Ovary (tissue), 9 donors: ENCODE results near the gene SYNGAP1. TPM values are rescaled to one million over a fixed set of nuclear protein-coding genes. Genes with fewer than 3 reads are reported as not detected.
A peak's percentile ranks its signal among the peaks of the same experiment; 100 is the strongest.

ENCODE experiments used
- DNase-seq, 5 donors: peaks; one replicate each; pipeline ENCODE4 v3.0.0-alpha.2; 2019 to 2020
- H3K27ac ChIP-seq, 2 donors: fragments of 200-600 bp; one replicate each; pipeline versions ENCODE4 v1.5.1 to v1.8.0; 2019 to 2022
- H3K27me3 ChIP-seq: fragments of 200-600 bp; one replicate; pipeline ENCODE4 v1.8.0; 2022
- H3K36me3 ChIP-seq: fragments of 200-600 bp; sonication (generic); one replicate; pipeline ENCODE4 v1.5.1; 2019
- H3K4me1 ChIP-seq: one replicate; pipeline ENCODE4 v1.8.1; 2013; ENCODE audit warnings: mild to moderate bottlenecking, moderate library complexity; ENCODE audit not compliant: insufficient read depth
- H3K4me3 ChIP-seq: fragments of 200-600 bp; sonication (generic); one replicate; pipeline ENCODE4 v1.5.1; 2017
- H3K9me3 ChIP-seq, 2 donors: fragments of 200-600 bp in 1 of 2; sonication (generic) in 1 of 2; one replicate each; pipeline versions ENCODE4 v1.5.1 to v1.8.1; 2013 to 2019; ENCODE audit warnings: mild to moderate bottlenecking in 1 of 2, moderate library complexity in 1 of 2
- EP300 ChIP-seq: sonication (generic); formaldehyde crosslinking; IDR thresholded peaks from one replicate; pipeline ENCODE4 v1.6.1; 2017; ENCODE audit warnings: antibody characterized with exemption
- POLR2A ChIP-seq: fragments of 450-650 bp; IDR thresholded peaks from one replicate; pipeline ENCODE4 v1.6.1; 2017; ENCODE audit warnings: antibody characterized with exemption, mild to moderate bottlenecking, moderate library complexity
- WGBS, 3 donors: extraction: QIAGEN DNeasy Blood & Tissue Kit in 1 of 3; methylation state at CpG; one replicate each; pipeline versions ENCODE4 v1.1.5 to v1.1.7; 2013 to 2017; 5-methylcytosine and 5-hydroxymethylcytosine counted together
- intact Hi-C, 4 donors: fragments of 100-400 bp; cut with DNase I; formaldehyde crosslinking; loops; one replicate each; pipeline versions ENCODE4 v1.11.0 to v1.15.1; 2022 to 2023
- polyA plus RNA-seq, 2 donors: library from polyadenylated mRNA; stranded (reverse); fragments of 200-250 nt in 1 of 2; fragments of 350-450 nt in 1 of 2; fragmentation: Illumina TruSeq in 1 of 2; extraction: RNeasy Lipid Tissue Mini Kit (QIAGEN cat#74804) in 1 of 2; gene quantifications; one replicate each; pipeline ENCODE4 v1.2.3, GENCODE V29; 2013 to 2014
- total RNA-seq, 7 donors: library from RNA; depleted of rRNA in 2 of 7; stranded (reverse); fragments of >200 nt in 2 of 7; fragmentation: NEBNext Ultra II Directional in 3 of 7; extraction: Animal tissue kit (Norgen Biotek cat#: 25700) in 3 of 7; gene quantifications; one replicate each; pipeline versions ENCODE4 v1.1.0 to v1.2.4, GENCODE V29; 2016 to 2023
- TF ChIP-seq, protein P1 (sequence below), 3 donors: fragments of 450-650 bp in 2 of 3; fragments of 200-600 bp in 1 of 3; IDR thresholded peaks; one replicate each; pipeline versions ENCODE4 v1.5.1 to v1.8.0; 2016 to 2022; ENCODE audit warnings: antibody characterized with exemption in 3 of 3, mild to moderate bottlenecking in 1 of 3
- donor health status: DM: no; HTN: no; CAD: no; lungs with moderate emphysema.
- donor health status: DM: no; HTN: no; CAD: no.
- donor health status: Bipolar disorder and iron deficiency.
- donor health status: DM: yes; HTN: yes; CAD: no.
- donor health status: DM: no; HTN: no; CAD: no.
- donor health status: DM: yes; HTN: yes; CAD: no.

SYNGAP1 gene
- total and polyA plus RNA-seq, 9 donors: 14.6 to 60.0 (median 33.5) TPM

DNA sequence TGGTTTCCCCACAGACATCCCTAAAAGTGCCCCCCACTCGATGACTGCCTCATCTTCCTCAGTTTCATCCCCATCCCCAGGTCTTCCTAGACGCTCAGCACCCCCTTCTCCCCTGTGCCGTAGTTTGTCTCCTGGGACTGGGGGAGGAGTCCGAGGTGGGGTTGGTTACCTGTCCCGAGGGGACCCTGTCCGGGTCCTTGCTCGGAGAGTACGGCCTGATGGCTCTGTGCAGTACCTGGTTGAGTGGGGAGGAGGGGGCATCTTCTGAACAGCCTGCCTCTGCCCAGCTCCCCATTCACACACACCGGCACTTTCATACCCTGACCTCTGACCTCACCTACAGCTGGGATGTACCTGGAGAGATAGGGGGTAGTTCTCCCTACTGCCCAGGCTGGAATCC, 4.0 kb upstream of the SYNGAP1 start:
- intact Hi-C loops: loop anchor here in 3 of 4 donors (5.0 to 10.0 kb wide), 4 partner anchors 101 to 141 kb away; partner anchors contain the start of genes B3GALT4 (in 1 of the 3), RGL2 (in 1 of the 3), RPS18 (in 1 of the 3) and TAPBP (in 1 of the 3)
- 56 to 67% (median 56%) methylated on average over 9 of the region's 9 CpGs for WGBS, 3 donors
- TF ChIP-seq, protein P1, sequence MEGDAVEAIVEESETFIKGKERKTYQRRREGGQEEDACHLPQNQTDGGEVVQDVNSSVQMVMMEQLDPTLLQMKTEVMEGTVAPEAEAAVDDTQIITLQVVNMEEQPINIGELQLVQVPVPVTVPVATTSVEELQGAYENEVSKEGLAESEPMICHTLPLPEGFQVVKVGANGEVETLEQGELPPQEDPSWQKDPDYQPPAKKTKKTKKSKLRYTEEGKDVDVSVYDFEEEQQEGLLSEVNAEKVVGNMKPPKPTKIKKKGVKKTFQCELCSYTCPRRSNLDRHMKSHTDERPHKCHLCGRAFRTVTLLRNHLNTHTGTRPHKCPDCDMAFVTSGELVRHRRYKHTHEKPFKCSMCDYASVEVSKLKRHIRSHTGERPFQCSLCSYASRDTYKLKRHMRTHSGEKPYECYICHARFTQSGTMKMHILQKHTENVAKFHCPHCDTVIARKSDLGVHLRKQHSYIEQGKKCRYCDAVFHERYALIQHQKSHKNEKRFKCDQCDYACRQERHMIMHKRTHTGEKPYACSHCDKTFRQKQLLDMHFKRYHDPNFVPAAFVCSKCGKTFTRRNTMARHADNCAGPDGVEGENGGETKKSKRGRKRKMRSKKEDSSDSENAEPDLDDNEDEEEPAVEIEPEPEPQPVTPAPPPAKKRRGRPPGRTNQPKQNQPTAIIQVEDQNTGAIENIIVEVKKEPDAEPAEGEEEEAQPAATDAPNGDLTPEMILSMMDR (IDR thresholded peaks at IDR 0.05): no peak
- TF ChIP-seq EP300: no peak
- no peak for TF ChIP-seq POLR2A
- Histone ChIP-seq H3K27me3 (no peaks in the 10 kb centered on the region), H3K4me1 (peaks cover 5% of the 10 kb centered on the region), H3K36me3 (no peaks in the 10 kb centered on the region), H3K27ac (no peak overlapping the region), H3K4me3 (no peak overlapping the region), H3K9me3 (no peaks in the 10 kb centered on the region)
- peak in 1 of 5 donors; percentile 25 for DNase-seq

DNA sequence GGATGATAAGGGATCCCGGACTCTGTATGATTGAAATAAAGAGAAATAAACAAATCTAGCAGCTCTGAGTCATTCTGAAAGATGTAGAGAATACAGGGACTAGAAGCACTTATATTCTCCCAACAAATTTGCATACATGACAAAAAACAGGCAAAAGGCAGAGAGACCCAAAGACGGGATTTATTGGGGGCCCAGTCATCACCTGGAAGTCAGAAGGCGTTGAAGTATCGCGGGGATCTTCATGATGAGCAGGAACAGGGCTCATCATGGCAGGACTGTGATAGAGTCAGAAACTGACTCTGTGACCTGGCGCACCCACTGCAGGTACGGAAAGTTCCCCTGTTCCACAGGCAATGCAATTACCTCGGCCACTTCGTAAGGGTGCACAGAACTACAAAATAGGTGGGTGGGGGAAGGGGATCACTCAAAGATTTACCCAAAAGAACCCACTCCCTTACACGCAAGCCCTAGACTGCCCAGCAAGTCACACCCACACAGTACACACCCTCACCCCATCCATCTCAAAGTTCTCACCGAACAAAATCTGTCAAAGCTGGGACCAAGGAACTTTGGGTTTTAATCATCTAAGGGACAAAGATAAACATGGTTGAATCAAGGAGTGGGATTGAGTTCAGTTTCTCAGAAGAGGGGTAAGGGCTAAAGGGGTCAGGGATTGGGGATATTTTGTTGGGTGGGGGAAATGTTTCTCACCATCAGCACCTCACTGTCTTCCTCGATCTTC, 3.3 kb upstream of the SYNGAP1 start:
- WGBS, 3 donors: 34 to 40% (median 37%) methylated on average over 12 of the region's 12 CpGs
- DNase-seq: peak in 1 of 5 donors; percentile 21
- Histone ChIP-seq H3K4me3 (peak overlapping the region; percentile 71), H3K27me3 (no peaks in the 10 kb centered on the region), H3K9me3 (no peaks in the 10 kb centered on the region), H3K4me1 (peaks cover 5% of the 10 kb centered on the region), H3K27ac (peak overlapping the region in 1 of 2 donors; percentile 36), H3K36me3 (no peaks in the 10 kb centered on the region)
- TF ChIP-seq, protein P1 (IDR thresholded peaks at IDR 0.05): no peak
- TF ChIP-seq POLR2A: no peak
- no peak for TF ChIP-seq EP300
- intact Hi-C loops: loop anchor here in 3 of 4 donors (5.0 to 10.0 kb wide), 4 partner anchors 102 to 142 kb away; partner anchors contain the start of genes B3GALT4 (in 1 of the 3), RGL2 (in 1 of the 3), RPS18 (in 1 of the 3) and TAPBP (in 1 of the 3)

DNA sequence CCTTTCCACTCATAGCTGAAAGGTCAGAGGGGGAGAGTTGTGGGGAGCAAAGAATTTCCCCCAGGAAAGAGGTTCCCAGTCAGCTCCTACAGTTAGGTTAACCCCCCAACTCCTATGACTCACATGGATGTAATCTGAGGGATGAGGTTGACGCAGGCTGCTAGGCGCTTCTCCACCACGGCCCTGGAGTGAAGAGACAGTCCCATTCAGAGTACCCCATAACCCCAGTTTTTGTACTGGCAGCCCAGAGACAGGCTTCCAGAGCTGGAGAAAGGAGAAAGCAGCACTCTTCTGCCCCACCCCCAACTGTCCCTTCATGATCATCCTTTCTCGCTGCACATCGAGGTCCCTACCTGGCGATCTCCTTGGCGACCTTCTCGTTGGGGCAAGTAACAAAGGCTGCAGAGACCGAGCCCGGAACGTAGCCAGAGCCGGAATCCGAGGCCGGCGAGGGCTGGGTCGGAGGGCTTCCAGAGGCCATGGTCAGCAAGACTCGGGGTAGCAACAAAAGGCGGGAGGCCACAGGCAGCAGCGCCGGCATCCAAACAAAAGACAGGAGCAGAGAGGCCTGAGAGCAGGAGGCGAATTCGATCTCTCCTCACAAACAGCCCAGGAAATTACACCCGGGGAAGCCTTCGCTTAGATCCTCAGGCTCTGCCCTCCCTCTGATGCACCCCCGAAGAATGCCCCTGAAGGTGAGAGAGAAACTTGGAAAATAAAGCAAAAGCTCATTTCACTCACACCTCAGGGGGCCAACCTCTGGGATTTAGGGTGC, 2.5 kb upstream of the SYNGAP1 start:
- 1 to 2% (median 1%) methylated on average over 24 to 25 of the region's 25 CpGs for WGBS, 3 donors
- intact Hi-C loops: loop anchor here in 3 of 4 donors (5.0 to 10.0 kb wide), 4 partner anchors 103 to 143 kb away; partner anchors contain the start of genes B3GALT4 (in 1 of the 3), RGL2 (in 1 of the 3), RPS18 (in 1 of the 3) and TAPBP (in 1 of the 3)

More for the DNA sequence above, 2.5 kb upstream of the SYNGAP1 start:
- peak overlapping the region; percentile 71 for H3K4me3 ChIP-seq
- H3K27ac ChIP-seq: peak overlapping the region; percentile 36 to 88
- peak in 3 of 5 donors; percentile 43 to 64 (median 58) for DNase-seq
- TF ChIP-seq EP300 (no peak), POLR2A (no peak)
- TF ChIP-seq, protein P1 (IDR thresholded peaks at IDR 0.05): no peak
- no peaks in the 10 kb centered on the region for H3K9me3 ChIP-seq
- no peaks in the 10 kb centered on the region for H3K36me3 ChIP-seq
- H3K4me1 ChIP-seq: peaks cover 5% of the 10 kb centered on the region
- H3K27me3 ChIP-seq: no peaks in the 10 kb centered on the region
